Upper lobe of right lung (tissue), 1 donor: ENCODE measurements around the gene APMAP. TPM values are rescaled to one million over a fixed set of nuclear protein-coding genes. Genes with fewer than 3 reads are reported as not detected.

Source experiments
- ATAC-seq: fragments of 200-7000 bp; cut with Tn5 transposase; one replicate; pipeline ENCODE4 v1.9.1; 2020; ENCODE audit warnings: mild to moderate bottlenecking, moderate library complexity
- DNase-seq: peaks from one replicate; pipeline ENCODE4 v3.0.0-alpha.2; 2020
- H3K27ac ChIP-seq: fragments of 200-600 bp; one replicate; pipeline ENCODE4 v1.8.0; 2022
- H3K27me3 ChIP-seq: fragments of 200-600 bp; one replicate; pipeline ENCODE4 v1.8.0; 2022; ENCODE audit warnings: mild to moderate bottlenecking
- H3K36me3 ChIP-seq: fragments of 200-600 bp; one replicate; pipeline ENCODE4 v1.8.0; 2022
- H3K4me1 ChIP-seq: fragments of 200-600 bp; one replicate; pipeline ENCODE4 v1.8.0; 2022
- H3K4me3 ChIP-seq: fragments of 200-600 bp; one replicate; pipeline ENCODE4 v1.8.0; 2022; ENCODE audit warnings: mild to moderate bottlenecking
- H3K9me3 ChIP-seq: fragments of 200-600 bp; one replicate; pipeline ENCODE4 v1.8.0; 2022
- CTCF ChIP-seq: fragments of 200-600 bp; IDR thresholded peaks from one replicate; pipeline ENCODE4 v1.8.0; 2022; ENCODE audit warnings: antibody characterized with exemption
- intact Hi-C: fragments of 100-400 bp; cut with DNase I; formaldehyde crosslinking; loops from one replicate; pipeline ENCODE4 v1.11.0; 2022
- total RNA-seq: library from RNA; stranded (reverse); fragmentation: NEBNext Ultra II Directional; extraction: Animal tissue kit (Norgen Biotek cat#: 25700); gene quantifications from one replicate; pipeline ENCODE4 v1.2.1, GENCODE V29; 2021
- donor health status: DM: no; HTN: yes; CAD: no; lungs with severe emphysema.

Gene APMAP
- total RNA-seq, 1 donor from 2014 or later: 73.5 TPM

DNA sequence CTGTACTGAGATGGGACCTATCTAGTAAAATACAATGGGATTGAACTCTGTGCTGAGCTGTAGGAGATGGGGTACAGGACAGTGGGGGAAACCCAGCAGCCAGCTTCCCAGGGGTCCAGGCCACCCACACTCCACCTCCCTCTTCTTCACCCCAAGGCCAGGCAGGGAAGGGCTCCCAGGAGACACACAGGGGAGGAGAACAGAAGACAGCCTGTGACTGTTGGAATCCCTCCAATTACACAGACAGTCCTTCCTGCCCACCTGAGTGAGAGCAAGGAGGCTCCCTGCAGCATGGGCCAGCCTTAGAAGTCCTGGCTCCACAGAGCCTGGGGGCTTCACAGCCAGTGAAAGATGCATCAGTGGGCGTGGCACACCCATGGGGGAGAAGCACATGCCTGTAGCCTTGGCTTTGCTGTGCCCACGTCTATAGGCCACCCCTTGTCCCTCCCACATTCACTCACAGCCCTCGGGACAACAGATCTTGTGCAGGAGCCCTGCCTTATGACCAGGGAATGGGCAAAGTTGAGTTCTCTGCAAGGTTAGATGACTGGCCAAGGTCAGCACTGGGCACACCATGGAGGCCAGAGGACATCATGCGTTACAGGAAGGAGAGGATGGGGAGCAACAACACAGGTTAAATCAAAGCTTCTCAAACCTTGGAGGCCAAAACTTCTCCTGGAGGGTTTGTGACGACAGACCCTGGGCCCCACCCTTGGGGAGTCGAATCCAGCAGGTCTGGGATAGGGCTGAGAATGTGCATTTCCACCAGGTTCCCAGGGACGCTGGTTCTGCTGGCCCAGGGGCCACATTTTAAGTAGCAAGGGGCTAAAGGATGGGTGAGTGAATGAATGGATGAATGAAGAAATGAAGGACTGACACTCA lies 55.8 kb downstream of the APMAP start:
- intact Hi-C loops: no loop called here
- no peak overlapping the region for H3K4me3 ChIP-seq
- no peaks in the 10 kb centered on the region for H3K9me3 ChIP-seq
- H3K27me3 ChIP-seq: no peaks in the 10 kb centered on the region
- DNase-seq (peak; percentile 37), ATAC-seq (no peak)
- no peak overlapping the region for H3K27ac ChIP-seq
- H3K36me3 ChIP-seq: no peaks in the 10 kb centered on the region
- no peaks in the 10 kb centered on the region for H3K4me1 ChIP-seq
- TF ChIP-seq CTCF: no peak

DNA sequence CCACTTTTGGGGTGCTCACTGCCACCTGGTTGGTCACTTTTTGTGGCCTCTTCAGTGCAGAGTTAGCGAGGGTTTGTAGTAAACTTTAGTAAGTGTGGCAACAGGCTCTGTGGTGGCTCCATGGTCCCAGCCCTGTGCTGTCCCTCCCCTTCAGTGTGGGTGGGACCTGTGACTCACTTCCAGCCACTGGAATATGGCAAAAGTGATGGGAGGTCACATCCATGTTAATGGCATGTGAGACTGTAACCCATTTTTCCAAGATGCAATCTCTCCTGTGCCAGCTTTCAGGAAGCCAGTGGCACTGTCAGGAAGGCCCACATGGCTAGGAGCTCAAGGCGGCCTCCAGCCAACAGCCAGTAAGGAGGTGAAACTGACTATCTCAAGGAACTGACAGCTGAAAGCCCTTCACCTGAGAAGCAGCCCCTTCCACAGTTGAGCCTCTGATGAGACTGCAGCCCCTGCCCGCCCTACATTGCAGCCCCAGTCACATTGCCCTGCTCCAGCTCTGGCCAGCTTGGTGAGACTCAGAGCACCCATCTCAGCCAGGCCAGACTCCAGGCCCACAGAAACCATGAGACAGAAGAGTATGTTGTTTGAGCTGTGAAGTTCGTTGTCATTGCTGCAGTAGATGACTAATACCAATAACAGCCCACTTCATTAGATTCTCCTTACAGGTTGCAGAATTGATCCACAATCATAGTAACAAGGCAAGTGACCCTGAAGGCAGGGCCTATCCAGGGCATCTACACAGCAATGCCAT lies 56.6 kb downstream of the APMAP start:
- Histone ChIP-seq H3K27ac (no peak overlapping the region), H3K4me3 (no peak overlapping the region), H3K36me3 (no peaks in the 10 kb centered on the region), H3K9me3 (no peaks in the 10 kb centered on the region), H3K27me3 (no peaks in the 10 kb centered on the region), H3K4me1 (no peaks in the 10 kb centered on the region)
- TF ChIP-seq CTCF: no peak
- intact Hi-C loops: no loop called here
- peak; percentile 34 for DNase-seq
- ATAC-seq: peak; percentile 20

DNA sequence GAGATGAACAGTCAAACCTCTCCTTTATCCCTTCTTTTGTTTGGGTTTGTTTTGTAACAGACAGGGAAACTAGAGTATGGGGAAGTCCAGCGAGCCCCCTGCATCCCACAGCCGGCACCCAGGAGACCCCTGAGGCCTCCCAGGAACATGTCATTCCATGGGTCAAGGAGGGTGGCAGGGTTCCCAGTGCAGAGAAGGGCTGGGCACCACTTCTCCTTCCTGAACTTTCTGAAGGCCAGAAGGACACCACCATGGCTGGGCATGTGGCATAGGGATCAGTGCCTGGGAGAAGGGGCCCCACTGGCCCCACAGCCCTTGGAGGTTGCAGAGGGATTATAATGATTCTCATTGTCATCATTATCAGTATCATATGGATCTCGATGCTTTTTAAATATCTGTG lies 57.4 kb downstream of the APMAP start:
- DNase-seq: peak; percentile 49
- intact Hi-C loops: no loop called here
- ATAC-seq: no peak

DNA sequence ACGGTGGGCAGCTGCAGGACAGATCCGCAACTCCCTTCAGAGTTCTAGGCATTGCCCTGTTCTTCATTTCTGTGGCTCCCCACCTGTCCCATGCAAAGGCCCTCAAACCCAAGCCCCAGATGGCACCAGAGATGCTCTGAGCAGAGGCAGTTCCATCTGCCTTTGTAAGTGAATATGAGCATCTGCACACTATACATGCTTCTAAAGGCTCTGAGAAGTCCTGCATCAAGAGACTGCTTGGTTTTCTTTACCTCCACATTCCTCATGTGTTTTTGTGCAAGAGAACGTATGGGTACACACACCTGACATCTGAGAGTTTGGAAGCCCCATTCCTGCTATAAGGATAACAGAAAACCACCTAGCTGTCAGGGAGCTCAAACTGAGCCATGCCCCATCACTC lies 57.8 kb downstream of the APMAP start:
- Histone ChIP-seq H3K4me1 (no peaks in the 10 kb centered on the region), H3K4me3 (no peak overlapping the region), H3K36me3 (no peaks in the 10 kb centered on the region), H3K9me3 (no peaks in the 10 kb centered on the region), H3K27ac (no peak overlapping the region), H3K27me3 (no peaks in the 10 kb centered on the region)
- DNase-seq: no peak
- no peak for TF ChIP-seq CTCF
- intact Hi-C loops: no loop called here
- ATAC-seq: no peak

More for the DNA sequence above, 57.4 kb downstream of the APMAP start:
- Histone ChIP-seq H3K36me3 (no peaks in the 10 kb centered on the region), H3K4me1 (no peaks in the 10 kb centered on the region), H3K4me3 (no peak overlapping the region), H3K27ac (no peak overlapping the region), H3K27me3 (no peaks in the 10 kb centered on the region), H3K9me3 (no peaks in the 10 kb centered on the region)
- TF ChIP-seq CTCF: no peak

DNA sequence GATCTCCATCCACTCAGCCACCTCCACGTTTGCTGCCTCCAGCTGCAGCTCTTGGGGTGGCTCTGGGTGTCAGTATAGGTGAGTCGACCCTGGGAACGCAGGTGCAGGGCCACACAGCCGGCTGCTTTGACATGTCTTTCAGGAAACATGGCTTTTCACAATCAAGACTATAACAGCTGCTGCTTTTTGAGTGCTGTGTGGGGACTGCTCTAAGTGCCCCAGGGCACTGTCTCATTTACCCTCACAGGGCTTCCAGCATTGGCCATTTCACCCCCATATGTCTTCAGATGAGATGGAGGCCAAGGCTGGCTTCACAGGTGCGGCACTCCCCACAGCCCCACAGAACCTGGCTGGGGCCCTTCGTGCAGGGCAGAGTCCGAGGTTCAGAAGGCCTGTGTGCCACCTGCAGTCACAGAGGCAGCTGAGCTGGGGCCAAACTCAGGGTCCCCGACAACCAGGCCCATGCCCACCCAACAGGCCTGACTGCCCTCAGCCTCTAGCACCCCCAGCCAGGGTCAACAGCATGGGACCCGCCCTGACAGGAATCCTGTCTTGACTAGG lies 58.4 kb downstream of the APMAP start:
- intact Hi-C loops: no loop called here
- no peak for TF ChIP-seq CTCF
- no peak overlapping the region for H3K4me3 ChIP-seq
- H3K27me3 ChIP-seq: no peaks in the 10 kb centered on the region
- no peaks in the 10 kb centered on the region for H3K4me1 ChIP-seq
- DNase-seq: peak; percentile 48
- no peaks in the 10 kb centered on the region for H3K36me3 ChIP-seq
- ATAC-seq: no peak
- H3K9me3 ChIP-seq: no peaks in the 10 kb centered on the region
- no peak overlapping the region for H3K27ac ChIP-seq
